ENCODE results near the gene HMGB1.

- TF ChIP-seq CTCF (IDR thresholded peaks at IDR 0.05; ENCODE audit: borderline replicate concordance, extremely low read depth, low read length, poor library complexity, severe bottlenecking) (no peak), EZH2 (IDR thresholded peaks at IDR 0.05; ENCODE audit: borderline replicate concordance, low read depth, low read length, severe bottlenecking) (no peak)
These were observed 21.3 kb upstream of the HMGB1 start for GRCh38 chr13:30487075-30487470.
